HL-60/S4 treated with retinoic acid at 250 ng/mL for 4 days and 3 days (cell line): ENCODE results near the gene HOXA7.

Experiments
- in situ Hi-C: fragments of 300-500 bp; cut with MboI; formaldehyde crosslinking; loops from 2 replicates; pipeline ENCODE4 v1.7.0; 2022; ENCODE audit warnings: low sequenced_read_pairs

HOXA7 gene

DNA sequence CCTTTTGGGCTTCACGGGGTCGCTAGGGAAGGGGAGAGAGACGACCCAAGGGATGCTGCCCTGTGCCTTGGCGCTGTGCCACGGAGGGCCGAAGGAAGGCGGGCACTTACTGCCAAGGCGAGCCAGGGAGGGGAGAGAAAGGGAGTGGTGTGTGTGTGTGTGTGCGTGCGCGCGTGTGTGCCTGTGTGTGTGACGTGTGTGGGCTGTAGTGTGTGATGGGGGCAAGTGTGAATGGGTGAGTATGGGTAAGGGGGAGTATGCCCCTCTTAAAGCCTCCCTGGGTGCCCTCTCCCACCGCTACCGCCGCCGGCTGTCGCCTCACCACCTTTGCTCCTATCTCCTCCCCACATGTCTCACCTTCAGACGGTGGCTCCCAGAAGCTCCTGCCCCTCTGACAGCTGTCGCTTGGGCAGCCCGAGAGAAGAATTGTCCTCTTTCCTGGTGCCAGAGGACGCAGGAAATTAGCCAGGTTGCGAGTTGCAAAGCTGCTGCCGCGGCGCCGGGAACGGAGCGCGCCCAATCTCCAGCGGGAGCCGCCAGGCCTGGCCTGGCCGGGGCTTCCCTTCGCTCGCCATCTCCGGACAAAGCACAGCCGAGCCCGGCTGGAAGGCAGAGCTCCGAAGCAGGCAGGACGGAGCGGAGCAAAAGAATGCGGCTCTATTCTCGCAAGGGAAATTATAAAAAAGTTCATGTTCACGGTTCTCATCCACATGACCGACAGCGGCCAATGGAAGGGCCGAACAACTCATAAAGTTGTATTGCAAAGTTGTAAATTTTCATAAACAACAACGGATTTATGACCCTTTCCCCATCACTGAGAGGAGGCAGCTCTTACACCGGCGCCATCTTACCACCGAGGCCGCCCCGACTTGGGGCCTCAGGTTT, 4.3 kb downstream of the HOXA7 start, which contains the start of gene HOXA3:
Gene HOXA3, minus strand, starts transcription at position 653 of the 885 bp plus-strand sequence. CDS start 41,943 bp downstream, outside the sequence.
- in situ Hi-C loops, result no loop called here

DNA sequence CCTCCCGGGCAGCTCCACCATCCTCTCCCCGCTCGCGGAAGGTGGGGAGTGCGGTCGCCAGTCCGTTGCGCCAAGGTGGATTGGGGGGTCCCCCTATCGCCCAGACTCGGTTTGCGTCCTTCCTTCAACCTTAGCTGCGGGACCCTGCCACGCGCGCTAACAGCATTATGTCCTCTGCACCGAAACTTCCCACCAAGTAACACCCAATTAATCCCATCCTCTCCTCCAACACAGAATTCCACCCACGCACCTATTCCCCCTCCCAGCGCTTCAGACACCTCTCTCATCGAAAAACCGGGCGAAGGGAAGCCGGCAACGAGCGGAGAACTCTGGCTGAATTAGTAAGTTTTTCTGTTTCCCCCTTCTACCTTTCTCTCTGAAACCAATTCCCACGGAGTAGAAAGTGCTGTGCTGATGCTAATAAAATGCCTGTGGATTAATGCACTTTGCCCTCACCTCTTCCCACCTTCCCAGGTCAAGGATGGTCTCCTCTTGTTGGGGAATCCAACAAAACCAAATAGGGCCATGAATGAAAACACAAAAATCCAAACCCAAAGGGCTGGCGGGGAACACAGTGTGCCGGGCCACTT, 5.0 kb downstream of the HOXA7 start:
- in situ Hi-C loops, result no loop called here

- in situ Hi-C loops, result no loop called here
Observed at GRCh38 chr7:27150568-27151340, 5.7 kb downstream of the HOXA7 start.

GRCh38 chr7:27149842-27150567, 6.5 kb downstream of the HOXA7 start:
- in situ Hi-C loops, result no loop called here

- in situ Hi-C loops, result no loop called here
Observed at GRCh38 chr7:27148756-27149641, 7.5 kb downstream of the HOXA7 start.

GRCh38 chr7:27148031-27148755, 8.3 kb downstream of the HOXA7 start:
- in situ Hi-C loops, result no loop called here

DNA sequence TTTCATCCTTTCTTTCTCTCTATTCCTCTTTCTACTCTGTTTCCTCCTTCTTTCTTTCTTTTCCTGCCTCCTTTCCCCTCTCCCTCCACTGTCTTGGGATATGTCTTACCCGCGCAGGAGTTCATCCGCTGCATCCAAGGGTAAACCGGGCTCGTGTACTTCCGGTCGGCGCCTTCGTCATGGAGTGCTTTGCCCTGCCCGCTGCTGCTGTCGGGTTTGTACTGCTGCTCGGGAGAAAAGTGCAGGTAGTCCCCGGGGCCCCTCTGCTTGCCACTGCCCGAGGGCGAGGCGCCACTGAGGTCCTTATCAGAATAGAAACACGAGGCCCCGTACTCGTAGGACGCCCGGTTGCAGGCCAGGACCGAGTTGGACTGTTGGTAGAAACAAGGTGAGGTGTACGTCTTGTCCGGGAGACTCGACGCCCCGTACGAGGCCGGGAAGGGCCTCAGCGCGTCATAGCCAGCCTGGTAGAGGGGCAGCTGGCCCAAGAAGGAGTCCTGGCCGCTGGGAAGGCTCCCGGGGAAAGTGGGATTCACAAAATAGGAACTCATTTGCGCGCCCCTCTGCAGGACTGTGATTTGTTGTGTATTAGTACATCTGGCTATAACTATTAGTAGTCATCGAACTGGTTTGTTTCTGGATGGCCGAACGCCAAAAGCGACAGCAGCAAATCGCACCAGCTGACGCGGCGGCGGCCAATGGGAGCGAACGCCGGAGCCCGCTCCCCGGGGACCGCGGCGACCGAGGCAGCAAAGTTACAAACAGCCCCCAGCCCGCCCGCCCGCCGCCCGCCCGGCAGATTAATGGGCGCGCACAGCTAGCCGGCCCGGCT, 9.1 kb downstream of the HOXA7 start, which contains the start of gene HOXA6:
Gene HOXA6, minus strand, starts transcription at position 576 of the 832 bp plus-strand sequence. Its CDS starts 25 bp downstream, at position 551.
- in situ Hi-C loops, result no loop called here

- in situ Hi-C loops, result no loop called here
Observed at GRCh38 chr7:27146491-27147198, 9.8 kb downstream of the HOXA7 start.

DNA sequence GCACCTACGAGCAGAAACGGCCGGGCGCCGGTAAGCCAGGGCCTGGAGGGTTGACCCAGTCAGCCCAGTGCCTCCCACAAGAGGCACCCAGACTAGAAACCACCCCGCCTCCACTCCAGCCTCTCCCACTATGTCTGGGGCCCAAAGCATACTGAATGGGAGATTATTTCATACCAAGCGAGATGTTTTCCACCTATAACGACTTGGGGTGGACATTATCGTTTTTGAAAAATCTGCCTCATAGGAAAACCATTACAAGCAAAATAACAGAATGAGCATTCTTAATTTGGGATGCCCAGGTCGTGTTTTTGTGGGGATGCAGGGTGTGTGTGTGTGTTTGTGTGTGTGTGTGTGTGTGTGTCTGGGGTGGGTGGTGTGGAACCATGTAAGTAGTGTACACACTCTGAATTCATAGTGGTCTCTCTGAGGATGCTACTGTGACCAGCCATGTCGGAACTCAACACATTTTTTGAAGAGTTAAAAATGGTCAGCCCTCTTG, 10.5 kb downstream of the HOXA7 start:
- in situ Hi-C loops, result no loop called here

GRCh38 chr7:27145165-27145913, 11.1 kb downstream of the HOXA7 start:
- in situ Hi-C loops, result no loop called here

- in situ Hi-C loops, result no loop called here
Observed at GRCh38 chr7:27144781-27145164, 11.7 kb downstream of the HOXA7 start.

DNA sequence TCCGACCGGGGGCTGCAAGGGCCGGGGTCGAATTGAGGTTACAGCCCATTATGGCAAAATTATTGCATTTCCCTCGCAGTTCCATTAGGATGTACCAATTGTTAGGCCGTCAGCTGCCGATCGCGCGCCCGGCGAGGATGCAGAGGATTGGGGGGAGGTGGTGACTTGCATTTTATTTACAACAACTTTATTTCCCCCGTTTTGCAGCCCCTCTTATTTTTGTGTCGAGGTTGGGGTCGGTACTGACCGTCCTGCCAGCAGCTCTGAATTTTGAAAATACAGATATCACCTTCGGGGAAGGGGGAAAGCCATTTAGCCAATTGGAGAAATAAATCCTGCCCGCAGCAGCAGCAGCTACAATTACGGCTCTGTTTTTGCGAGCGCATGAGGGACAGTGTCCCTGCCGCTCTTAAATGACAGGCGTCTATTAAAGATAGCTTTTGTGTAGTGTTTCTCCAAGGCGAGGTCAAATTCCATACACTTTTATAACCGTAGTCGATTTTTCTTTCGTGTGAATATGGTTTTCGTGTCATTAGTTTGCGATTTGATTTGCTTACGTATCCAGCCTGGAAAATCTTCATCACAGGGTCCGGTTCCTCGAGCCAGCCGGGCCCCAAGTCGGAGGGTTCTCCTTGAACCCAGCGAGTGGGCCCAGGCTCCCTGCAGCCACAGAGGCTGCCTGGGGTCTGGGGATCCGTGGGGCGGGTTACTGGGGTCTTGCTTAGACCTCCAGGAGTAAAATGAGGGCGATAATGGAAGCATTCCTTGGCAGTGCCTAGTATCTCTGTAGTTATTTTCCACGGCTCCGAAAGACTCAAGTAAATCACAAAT, 12.3 kb downstream of the HOXA7 start:
- in situ Hi-C loops, result no loop called here

- in situ Hi-C loops, result no loop called here
Observed at GRCh38 chr7:27143023-27143949, 13.2 kb downstream of the HOXA7 start, which contains the start of gene HOXA5. HOXA5 (minus strand) TSS chr7:27143681; CDS start chr7:27143607, 74 bp downstream.

DNA sequence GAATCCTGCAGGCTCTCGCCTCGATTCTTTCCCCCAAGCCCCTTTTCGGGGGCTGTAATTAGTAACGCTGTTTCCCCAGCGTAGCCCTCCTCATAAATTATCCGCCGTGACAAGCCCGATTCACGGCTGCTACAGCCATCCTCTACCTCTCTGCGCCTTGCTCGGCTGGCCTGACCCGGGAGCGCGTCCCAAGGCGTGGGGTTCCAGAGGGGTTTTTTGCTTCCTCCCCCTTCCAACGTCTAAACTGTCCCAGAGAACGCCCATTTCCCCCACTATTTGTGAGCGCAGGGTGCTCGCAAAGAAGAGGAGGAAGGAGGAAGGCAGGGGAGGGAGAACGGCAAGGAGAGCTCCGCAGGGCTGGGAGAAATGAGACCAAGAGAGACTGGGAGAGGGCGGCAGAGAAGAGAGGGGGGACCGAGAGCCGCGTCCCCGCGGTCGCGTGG, 13.9 kb downstream of the HOXA7 start:
- in situ Hi-C loops, result no loop called here
